ENCODE measurements around the gene TBX1.

Gene TBX1

DNA sequence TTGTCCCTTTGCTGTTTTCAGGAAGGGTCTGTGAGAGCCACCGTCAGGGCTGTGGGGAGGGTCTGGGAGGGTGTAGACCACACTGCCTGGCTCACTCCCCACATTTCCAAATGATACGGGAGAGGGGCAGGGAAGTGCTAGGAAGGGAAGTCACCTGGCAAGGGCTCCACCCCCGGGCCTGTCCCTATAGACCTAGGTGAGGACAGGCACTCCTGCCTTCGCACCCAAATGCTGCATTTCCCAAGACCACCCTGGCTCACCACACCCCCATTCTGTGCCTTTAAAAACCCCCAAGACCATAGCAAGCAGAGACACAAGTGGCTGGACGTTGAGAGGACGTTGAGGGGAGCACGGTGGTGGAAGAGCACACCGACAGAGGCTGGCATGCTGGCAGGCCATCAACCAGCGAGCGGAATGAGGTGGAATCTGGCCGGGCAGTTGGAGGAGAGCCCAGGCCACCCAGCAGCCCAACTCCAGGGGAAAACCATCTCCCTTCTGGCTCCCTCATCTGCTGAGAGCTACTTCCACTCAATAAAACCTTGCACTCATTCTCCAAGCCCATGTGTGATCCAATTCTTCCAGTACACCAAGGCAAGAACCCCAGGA lies 48.4 kb downstream of the TBX1 start:
- no peak overlapping the region for H3K4me2 ChIP-seq (ENCODE audit: low read length)
- H3K27me3 ChIP-seq (ENCODE audit: control insufficient read depth, insufficient read depth, low read length): no peaks in the 10 kb centered on the region
- no peak overlapping the region for H3K27ac ChIP-seq
- no peak overlapping the region for H3K9ac ChIP-seq
- no peak overlapping the region for H3K4me3 ChIP-seq (ENCODE audit: low read depth, low read length)
- H3K36me3 ChIP-seq (ENCODE audit: control insufficient read depth, insufficient read depth, low read length): no peaks in the 10 kb centered on the region
- no peaks in the 10 kb centered on the region for H3K9me3 ChIP-seq (ENCODE audit: control insufficient read depth, low read length)
- TF ChIP-seq, protein P1, sequence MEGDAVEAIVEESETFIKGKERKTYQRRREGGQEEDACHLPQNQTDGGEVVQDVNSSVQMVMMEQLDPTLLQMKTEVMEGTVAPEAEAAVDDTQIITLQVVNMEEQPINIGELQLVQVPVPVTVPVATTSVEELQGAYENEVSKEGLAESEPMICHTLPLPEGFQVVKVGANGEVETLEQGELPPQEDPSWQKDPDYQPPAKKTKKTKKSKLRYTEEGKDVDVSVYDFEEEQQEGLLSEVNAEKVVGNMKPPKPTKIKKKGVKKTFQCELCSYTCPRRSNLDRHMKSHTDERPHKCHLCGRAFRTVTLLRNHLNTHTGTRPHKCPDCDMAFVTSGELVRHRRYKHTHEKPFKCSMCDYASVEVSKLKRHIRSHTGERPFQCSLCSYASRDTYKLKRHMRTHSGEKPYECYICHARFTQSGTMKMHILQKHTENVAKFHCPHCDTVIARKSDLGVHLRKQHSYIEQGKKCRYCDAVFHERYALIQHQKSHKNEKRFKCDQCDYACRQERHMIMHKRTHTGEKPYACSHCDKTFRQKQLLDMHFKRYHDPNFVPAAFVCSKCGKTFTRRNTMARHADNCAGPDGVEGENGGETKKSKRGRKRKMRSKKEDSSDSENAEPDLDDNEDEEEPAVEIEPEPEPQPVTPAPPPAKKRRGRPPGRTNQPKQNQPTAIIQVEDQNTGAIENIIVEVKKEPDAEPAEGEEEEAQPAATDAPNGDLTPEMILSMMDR (IDR thresholded peaks at IDR 0.05): no peak
- H3K79me2 ChIP-seq: no peaks in the 10 kb centered on the region
- no peak overlapping the region for H2AFZ ChIP-seq
- no peaks in the 10 kb centered on the region for H3K4me1 ChIP-seq

- no peaks in the 10 kb centered on the region for H3K79me2 ChIP-seq
- H3K4me2 ChIP-seq (ENCODE audit: low read length): no peak overlapping the region
- no peak overlapping the region for H2AFZ ChIP-seq
- TF ChIP-seq, protein P1 (IDR thresholded peaks at IDR 0.05): no peak
- no peak overlapping the region for H3K27ac ChIP-seq
- no peak overlapping the region for H3K9ac ChIP-seq
- no peaks in the 10 kb centered on the region for H3K27me3 ChIP-seq (ENCODE audit: control insufficient read depth, insufficient read depth, low read length)
- no peaks in the 10 kb centered on the region for H3K36me3 ChIP-seq (ENCODE audit: control insufficient read depth, insufficient read depth, low read length)
- no peaks in the 10 kb centered on the region for H3K9me3 ChIP-seq (ENCODE audit: control insufficient read depth, low read length)
- no peaks in the 10 kb centered on the region for H3K4me1 ChIP-seq
- no peak overlapping the region for H3K4me3 ChIP-seq (ENCODE audit: low read depth, low read length)
Observed at GRCh38 chr22:19809741-19810140, 49.2 kb downstream of the TBX1 start.

DNA sequence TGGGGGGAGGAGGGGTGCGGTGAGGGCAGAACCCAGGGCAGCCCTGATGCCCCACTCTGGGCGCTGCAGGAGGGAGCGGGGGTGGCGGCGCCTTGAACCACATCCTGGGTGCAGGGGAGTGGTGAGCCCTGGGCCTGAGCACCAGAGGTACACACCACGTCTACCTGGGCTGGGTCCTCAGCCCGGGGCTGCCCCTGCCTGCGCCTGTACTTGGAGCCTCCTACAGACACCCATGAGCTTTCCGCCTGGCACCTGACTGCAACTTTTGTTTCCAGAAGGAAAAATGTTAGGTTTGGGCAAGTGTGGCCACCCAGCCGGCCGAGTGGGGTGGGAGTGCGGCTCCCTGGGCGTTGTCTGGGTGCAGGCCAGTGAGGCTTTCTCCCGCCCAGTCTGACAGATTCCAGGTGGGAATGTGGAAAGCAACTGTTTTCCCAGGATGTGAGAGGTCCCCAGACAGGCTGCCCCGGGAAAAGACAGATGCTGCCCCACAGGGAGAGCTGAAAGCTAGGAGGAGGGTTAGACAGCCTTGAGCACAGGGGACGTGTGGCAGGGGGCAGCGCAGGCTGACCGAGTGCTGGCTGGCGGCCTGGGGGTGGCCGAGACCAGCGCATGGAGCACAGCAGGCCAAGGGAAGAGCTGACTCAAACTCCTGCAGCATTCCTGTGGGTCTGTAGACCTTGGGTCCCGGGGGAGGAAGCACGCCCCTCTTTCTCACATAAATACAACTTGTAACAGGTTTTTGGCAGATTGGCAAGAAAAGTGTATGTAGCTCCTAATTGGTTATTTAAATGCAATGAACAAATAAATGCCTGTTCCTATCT lies 50.0 kb downstream of the TBX1 start:
- Histone ChIP-seq H3K4me2 (ENCODE audit: low read length) (no peak overlapping the region), H3K79me2 (no peaks in the 10 kb centered on the region), H3K4me1 (no peaks in the 10 kb centered on the region), H3K4me3 (ENCODE audit: low read depth, low read length) (no peak overlapping the region), H3K9me3 (ENCODE audit: control insufficient read depth, low read length) (no peaks in the 10 kb centered on the region), H2AFZ (no peak overlapping the region), H3K27ac (no peak overlapping the region), H3K36me3 (ENCODE audit: control insufficient read depth, insufficient read depth, low read length) (no peaks in the 10 kb centered on the region), H3K9ac (no peak overlapping the region), H3K27me3 (ENCODE audit: control insufficient read depth, insufficient read depth, low read length) (no peaks in the 10 kb centered on the region)
- TF ChIP-seq, protein P1 (IDR thresholded peaks at IDR 0.05): no peak

DNA sequence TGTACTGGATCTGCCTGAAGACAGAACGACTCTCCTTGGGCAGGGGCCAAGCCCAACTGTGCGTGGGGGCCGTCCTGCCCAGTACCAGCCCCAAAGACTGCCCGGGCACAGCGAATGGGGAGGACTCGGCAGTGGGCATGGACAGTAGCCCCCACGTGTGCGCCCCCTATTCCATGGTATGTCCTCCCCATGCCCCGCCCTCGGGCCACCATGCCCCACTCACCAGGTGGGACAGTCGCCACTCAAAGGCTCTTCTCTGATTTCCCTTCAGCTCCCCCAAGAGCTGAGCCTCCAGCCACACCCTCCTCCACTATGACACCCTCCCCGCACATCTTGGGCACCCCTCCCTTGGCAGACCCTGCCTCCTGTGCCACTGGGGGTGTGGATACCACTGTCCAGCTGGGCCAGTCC lies 50.6 kb downstream of the TBX1 start:
- no peak overlapping the region for H3K4me3 ChIP-seq (ENCODE audit: low read depth, low read length)
- H3K9ac ChIP-seq: no peak overlapping the region
- TF ChIP-seq, protein P1 (IDR thresholded peaks at IDR 0.05): no peak

More for the DNA sequence above, 50.6 kb downstream of the TBX1 start:
- Histone ChIP-seq H3K27me3 (ENCODE audit: control insufficient read depth, insufficient read depth, low read length) (no peaks in the 10 kb centered on the region), H3K79me2 (no peaks in the 10 kb centered on the region), H3K4me1 (no peaks in the 10 kb centered on the region), H3K4me2 (ENCODE audit: low read length) (no peak overlapping the region), H3K27ac (no peak overlapping the region), H2AFZ (no peak overlapping the region), H3K36me3 (ENCODE audit: control insufficient read depth, insufficient read depth, low read length) (no peaks in the 10 kb centered on the region), H3K9me3 (ENCODE audit: control insufficient read depth, low read length) (no peaks in the 10 kb centered on the region)

Data from parathyroid adenoma (tissue), 2 donors.